Left renal cortex interstitium (tissue), 4 donors: Measurements from ENCODE around the gene SORD. TPM values are rescaled to one million over a fixed set of nuclear protein-coding genes. Genes with fewer than 3 reads are reported as not detected.
"Not testable (repeated sequence)": the region's sequence is repeated elsewhere in the genome, so short reads cannot be mapped to it uniquely, and the experiment has no call there.

Experiments used
- DNase-seq, 4 donors: peaks; one replicate each; pipeline ENCODE4 v3.0.0-alpha.2; 2013; ENCODE audit warnings: low read depth in 4 of 4, low spot score in 2 of 4, missing footprints in 1 of 4
- polyA plus RNA-seq, 4 donors: library from polyadenylated mRNA; unstranded; fragments of 120-200 nt; gene quantifications; one replicate each; pipeline ENCODE4 v1.2.1, GENCODE V29; 2013; ENCODE audit not compliant: insufficient read length in 4 of 4

The SORD gene
- polyA plus RNA-seq, 4 donors: 26.5 to 40.5 (median 38.7) TPM

DNA sequence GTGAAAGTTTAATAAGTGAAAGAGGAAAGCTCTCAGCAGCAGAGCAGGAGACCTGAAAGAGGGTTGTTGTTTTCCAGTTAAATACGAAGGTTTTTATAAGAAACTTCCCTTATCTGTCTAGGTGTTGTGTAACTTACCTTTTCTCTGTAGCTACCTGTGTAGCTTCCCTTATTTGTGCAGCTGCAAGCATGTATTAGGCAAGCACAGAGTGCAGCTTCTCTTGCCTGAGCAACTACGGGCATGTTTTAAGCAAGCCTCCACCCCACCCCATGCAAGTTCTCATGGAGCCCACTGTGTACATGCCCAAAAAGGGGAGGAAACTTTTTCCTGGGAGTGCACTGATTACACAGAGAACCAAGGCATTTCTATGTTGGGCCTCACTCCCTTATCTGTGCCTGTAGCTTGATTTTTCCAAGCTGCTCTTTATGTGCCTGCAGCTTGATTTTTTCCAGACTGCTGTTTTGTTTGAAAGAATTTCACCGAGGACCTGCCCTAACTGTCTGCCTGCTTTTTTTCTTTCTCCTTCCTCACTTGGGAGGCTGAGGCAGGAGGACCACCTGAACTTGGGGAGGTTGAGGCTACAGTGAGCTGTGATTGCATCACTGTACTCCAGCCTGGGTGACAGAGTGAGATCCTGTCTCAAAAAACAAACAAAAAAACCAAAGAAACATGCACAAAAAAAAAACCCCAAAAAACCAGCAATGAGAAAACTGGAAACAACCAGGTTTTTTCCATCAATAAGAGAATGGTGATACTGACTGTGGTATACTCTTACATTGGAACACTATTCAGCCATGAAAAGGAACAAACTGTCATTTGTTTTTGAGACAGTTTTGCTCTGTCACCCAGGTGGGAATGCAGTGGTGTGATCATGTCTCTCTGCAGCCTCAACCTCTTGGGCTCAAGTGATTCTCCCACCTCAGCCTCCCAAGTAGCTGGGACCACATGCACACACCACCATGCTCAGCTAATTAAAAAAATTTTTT lies 36.0 kb downstream of the SORD start:
- DNase-seq: not testable (repeated sequence)

DNA sequence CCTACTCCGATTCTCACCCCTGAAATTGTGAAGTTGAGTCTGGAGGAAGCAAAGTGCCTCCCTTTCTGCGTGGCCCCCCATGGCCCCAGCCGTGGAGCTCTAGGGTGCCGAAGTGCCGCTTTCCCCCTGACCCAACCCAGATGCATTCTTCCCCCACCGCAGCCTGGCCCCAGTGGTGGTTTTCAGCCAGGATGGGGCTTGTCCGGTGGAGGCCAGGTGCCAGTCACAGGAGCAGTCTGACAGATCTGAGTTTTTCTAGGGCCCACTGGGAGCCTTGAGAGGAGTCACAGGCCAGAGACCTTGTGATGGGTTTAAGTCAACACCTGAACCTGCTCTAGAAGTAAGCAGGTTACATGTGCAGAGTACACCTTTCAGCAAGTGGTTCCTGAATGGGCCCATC lies 39.3 kb downstream of the SORD start:
- not testable (repeated sequence) for DNase-seq

DNA sequence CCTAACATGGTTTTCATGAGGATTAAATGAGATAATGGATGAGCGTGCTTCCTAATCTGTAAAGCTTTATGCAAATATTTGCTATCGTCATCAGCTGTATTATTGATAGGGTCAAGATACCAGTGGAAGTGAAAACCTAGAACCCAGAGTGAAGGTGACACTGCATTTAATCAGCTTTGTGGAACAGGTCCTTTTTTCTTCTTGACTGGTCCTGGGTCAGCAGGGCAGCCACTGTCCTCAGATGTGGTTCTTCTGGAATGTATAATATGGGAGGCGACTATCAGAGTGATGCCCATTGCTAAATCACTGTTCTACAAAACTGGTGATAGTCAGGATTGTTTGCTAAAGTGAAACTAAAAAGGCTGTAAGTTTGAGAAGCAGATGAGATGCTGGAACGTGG lies 41.4 kb downstream of the SORD start:
- no peak for DNase-seq

DNA sequence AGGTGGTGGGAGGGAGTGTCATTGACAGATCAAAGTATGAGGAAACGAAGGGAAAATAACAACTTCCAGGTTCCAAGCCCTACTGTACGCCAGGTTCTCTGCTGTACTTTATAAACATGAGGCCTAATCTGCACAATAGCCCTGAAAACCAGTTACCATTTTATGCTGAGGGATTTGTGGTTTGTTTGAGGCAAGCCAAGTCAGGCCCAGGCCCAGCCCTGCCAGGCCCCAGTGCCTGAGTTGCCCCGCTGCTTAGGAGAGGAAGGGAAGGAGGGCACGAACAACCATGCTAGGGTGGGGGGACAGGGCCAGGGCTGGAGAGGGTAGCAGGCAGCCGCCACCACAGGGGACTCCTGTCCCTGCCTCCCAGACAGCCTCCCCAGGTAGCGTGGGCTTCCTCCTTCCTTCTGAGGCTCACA lies 47.0 kb downstream of the SORD start:
- not testable (repeated sequence) for DNase-seq

DNA sequence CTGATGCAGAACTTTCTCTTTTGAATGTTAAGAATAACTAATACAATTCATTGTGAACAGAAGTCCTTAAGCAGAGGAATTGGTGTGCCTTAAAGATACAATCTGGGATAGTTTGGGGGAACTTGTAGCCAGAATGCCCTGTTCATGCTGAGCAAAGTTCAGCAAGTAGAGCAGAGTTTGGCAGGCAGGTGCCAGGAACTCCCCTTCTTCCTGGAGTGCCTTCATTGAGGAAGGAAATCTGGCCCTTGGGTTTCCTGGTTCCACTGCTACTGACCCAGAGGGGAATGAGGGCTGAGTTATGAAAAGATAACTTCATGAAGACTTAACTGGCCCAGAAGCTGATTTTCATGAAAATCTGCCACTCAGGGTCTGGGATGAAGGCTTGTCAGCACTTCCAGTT lies 50.6 kb downstream of the SORD start:
- DNase-seq: not testable (repeated sequence)

DNA sequence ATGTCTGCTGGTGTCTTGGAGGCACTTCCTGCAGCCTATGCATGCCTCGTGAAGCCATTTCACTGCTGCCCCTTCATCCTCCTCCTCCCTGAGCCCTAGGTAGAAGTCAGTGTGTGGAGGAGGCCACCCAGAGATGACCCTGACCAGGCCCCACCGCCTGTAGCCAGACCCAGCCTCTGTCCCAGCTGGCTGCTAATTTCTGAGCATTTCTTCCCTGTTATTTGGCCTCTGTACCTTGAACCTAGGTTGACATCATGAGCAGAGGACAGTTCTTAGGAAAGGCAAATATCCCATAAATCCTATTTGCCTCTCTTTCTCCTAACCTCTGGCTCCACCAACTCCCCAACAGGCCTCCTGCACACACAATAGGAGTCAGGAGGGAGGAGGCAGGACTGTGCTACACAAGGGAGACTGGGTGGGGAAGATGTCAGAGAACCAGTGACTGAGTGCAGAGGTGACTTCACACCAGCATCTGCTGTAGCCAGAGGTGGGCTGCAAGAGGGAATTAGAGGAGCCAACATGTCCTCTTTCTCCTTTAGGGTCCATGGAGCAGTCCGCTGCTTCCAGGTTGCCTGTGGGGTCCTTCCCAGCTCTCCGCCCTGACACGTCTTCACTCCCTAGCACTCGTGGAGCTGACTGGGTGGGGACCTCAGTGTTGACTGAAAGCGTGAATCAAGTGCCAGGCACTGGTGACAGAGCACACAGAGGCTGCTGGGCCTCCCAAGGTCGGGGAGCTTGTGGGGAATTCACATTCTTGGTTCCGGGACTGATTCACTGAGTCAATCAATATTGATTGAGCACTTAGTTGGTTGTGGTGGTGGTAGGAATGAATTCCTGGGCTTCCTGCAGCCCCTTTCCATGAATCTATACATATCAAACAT lies 52.7 kb downstream of the SORD start:
- not testable (repeated sequence) for DNase-seq

DNA sequence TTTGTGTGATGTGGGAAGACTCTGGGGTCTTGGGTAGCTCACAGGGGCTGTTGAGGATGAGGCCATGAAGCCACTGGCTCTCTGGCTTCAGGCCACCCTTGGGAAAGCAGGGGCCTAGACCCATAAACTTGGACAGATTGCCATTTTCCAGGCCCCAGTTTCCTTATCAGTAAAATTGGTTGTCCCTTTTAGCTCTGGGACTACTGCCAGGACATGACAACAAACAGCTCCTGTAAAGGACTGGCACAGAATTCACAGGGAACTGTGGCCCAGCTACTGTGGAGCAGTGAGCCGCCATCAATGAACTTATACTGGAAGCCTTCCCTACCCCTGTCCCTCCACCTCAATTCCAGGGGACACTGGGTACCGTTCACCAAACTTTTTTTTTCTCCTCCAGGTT lies 54.4 kb downstream of the SORD start:
- not testable (repeated sequence) for DNase-seq

DNA sequence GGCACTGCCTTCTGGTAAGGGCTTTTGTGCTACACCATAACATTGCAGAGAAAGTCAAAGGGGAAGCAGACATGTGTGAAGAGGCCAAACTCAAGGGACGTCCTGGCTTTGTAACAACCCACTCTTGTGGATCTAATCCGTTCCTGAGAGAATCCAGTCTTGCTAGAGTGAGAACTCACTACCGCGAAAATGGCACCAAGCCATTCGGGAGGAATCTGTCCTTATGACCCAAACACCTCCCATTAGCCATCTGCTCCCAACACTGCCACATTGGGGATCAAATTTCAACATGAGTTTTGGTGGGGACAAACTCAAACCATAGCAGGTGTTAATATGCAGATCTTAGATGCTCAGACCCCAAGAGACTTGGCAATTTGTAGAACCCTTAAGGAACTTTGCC lies 56.2 kb downstream of the SORD start:
- DNase-seq: not testable (repeated sequence)

DNA sequence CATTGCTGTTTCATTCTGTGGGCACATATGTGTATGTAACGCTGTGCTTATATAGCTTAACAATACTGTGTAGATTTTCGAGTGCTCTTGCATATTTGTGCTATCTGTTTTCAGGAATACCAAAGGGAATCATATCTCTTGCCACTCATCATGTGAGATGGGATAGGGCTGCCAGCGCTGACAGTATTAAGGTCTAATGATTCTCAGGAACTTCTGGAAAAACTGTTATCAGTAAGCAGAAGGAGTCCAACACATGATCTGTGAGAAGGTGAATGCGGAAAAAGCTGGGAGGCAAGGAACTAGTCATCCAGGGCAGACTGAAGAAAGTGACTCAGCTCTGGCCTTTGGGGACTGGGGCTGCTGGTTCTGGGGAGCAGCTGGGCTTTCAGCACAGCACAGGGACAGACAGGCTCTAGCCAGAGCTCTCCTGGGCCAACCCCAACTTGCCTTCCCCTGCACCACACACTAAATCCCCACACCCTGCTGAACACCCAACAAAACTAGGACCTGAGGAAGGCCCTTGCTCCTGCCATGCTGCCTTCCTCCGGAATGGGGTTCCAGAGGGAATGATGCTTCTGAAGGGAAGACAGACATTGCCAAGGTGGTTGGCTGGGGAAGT lies 56.7 kb downstream of the SORD start:
- not testable (repeated sequence) for DNase-seq

DNA sequence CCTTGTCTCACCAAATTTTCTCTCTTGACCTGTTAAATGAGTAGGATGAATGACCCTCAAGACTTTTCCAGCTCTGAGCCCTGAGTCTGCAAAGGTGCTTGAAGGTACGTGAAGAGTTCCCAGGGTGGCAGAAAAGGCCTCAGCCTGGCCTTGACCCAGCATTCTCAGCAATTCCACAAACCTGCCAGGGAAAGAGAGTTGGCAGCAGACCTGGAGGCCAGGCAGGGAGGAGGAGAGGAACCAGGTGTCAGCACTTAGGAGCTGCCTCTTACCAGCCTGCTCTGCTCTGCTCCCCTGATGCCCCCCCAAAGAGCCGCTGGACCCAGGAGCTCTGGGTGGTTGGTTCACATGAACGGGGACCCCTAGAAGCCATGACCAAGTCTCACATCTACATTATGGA lies 57.6 kb downstream of the SORD start:
- DNase-seq: not testable (repeated sequence)

DNA sequence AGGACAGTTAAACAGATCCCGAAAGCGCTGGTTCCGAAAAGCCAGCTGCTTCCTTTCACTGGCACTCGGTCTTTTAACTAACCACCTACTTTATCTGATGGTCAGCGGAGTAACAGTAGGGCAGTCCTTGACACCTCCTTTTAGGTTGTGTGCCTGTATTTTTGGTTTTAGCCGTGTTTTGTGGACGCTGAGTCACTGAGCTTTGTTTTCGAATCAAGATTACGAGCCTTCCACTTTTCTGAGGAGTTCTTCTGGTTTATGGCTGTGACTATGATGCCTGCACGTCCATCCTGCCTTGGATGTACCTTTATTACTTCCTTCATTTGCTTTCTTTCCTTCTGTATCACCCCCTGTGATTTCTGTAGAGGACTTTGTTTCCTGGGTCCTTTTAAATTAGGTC lies 59.4 kb downstream of the SORD start:
- not testable (repeated sequence) for DNase-seq

DNA sequence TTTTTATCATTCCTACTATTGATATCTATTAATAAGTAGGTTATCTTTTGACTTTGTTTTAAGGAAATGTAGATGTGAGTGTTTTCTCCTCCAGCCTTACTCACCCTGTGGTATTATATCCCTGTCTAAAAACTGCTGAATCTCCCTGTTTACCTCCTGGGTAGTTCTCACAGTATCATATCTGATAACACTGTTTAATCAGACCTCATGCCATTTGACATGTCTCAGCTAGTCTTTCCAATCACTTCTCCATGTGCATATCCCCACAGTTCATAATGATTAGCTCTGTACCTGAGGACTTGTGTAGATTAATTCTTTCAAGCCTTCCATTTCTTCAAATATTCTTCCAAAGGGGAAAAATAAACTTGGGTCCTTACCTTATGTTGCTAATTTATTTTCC lies 60.2 kb downstream of the SORD start:
- DNase-seq: no peak

DNA sequence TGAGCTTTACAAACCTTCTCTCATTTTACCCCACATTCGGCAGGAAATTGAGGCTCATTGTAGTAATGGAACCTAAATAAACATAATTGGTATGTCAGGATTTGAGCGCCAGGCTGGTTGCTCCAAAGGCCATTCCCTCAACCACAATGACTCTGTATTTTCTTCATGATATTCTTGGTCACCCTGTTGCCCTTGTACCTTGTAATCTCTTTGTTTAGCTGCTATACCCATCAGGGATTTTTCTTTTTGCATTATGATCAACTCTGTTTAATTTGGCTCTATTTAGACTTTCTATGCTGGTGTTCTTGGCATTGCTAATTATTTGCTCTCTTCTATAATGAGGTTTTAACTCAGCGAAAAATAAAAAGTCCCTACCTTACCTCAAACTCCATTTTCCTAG lies 61.2 kb downstream of the SORD start:
- no peak for DNase-seq

DNA sequence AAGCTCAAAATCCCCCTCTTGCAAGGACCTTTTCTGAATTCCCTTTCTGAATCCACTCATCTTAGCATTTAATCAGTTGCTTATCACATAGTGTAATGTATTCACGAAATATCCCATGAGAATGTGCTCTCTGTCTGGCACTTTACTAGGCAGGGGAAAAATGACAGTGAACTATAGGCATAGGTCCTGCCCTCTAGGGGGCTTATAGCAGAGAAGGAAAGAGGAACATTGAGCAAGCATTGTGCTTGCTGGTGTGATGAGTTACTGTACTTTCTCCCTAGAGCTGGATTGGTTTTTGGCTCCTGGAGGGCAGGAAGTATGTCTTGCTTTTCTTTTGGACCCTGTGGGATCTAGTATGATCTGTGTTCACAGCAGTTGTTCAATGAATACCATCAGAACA lies 64.5 kb downstream of the SORD start:
- DNase-seq: no peak

DNA sequence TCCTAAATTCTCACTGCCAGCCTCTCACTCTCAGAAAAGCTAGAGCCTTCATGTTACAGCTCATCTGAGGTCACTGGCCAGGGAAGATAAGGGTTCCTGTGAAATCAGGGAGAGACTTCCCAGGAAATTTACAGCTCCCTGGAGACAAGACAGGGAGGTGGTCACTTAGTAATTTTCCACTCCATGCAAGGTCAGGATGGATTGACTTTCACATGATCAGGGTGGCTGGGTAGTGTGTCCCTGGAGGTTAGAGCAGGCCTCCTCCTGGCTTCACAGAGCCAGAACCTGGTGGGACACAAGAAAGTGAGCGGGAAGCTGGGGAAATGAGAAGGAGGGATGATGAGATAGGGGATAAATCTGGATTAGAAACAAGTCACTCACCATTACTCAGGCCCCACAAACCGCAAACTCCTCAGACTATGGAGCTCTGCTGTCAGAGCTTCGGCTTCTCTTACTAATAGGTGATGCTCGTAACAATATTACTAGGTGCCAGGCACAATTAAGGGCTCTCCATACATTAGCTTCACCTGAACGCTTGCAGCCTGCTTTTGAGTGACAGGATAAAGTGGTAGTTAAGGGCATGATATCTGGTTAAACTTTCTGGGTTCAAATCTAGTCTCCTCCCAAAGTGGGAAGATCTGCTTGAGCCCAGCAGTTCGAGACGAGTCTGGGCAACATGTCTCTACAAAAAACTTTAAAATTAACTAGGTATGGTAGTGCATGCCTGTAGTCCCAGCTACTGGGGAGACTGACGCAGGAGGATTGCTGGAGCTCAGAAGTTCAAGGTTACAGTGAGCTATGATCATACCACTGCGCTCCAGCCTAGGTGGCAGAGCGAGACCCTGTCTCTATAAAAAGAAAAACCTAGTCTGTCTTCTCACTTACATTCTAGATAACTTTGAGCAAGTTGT lies 66.1 kb downstream of the SORD start:
- DNase-seq: no peak

DNA sequence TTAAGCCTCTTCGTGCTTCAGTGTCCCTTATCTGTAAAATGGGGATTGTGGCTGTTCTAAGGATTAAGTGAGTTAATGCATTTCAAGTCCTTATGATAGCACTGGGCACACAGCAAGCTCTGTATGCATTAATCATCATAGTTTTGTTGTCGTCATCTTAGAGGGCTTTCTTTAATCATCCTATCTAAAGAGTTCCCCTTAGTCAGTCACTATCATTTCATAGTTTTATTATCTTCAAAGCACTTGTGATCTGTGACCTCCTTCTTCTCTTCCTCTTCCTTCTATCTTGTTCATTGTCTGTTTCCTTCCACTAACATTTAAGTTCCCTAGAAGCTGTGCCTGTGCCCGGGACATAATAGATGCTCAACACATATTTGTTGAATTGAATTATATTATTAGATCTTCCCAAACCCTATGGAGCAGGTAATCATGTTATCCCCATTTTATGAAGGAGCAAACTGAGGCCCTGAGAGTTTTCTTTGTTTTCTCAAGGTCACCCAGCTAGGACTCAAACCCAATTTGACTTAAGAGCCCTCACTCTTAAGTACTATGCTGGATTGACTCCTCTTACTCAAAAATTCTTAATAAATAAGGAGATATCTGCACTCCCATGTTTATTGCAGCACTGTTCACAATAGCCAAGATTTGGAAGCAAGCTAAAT lies 66.8 kb downstream of the SORD start:
- no peak for DNase-seq

DNA sequence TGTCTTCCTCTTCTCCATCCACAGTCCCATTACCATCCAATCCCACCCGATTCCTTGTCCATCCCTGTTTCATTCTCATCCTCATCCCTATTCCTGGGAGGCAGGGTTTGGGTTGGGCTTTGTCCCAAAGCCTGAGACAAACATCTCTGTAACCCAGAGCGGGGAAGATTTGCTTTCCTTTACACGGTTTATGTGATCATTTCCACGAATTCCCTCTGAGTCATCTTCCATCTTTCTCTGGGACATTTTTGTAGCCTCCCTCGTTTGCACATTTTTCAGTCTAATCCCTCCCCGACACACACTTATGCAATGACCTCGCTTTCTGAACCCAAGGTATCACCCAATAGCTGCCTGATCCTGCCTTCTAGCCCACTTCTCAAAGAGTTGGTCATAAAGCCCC lies 68.2 kb downstream of the SORD start:
- DNase-seq: no peak

DNA sequence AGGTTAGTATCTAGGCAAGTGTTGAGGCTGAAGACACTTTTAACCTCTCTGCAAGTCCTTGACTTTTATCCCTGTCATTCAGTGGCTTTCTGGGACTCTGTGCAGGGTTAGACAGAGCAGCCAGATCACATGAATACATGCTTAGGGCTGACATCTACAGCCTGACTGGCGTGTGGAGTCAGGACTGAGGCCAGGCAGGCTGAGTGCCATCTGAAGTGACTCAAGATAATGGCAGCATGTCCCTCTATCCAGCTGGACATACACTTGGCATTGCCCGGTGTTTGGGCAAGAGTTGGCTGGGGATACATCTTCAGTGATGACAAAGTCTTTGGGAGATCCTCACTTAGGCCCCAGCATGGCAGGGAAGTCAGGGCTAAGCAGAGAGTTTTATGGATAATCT lies 68.6 kb downstream of the SORD start:
- no peak for DNase-seq

DNA sequence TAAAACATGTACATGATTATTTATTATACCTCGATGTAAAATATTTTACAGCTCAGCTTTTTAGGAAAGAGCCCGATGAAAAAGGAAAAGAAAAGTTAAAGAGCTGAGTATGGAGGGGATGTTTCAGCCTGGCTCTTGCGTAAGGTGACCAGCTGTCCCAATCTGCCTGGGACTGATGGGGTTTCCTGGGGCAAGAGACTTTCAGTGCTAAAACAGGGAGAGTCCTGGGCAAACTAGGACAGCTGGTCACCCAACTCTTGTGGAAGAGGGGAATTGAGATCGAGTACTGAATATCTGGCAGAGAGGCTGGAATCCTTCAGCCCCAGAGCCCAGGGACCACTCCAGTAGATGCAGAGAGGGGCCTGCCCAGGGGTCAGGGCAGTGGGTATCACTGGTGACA lies 70.0 kb downstream of the SORD start:
- no peak for DNase-seq
